GM18498 (cell line): ENCODE measurements around the gene THSD4.

Experiments
- ATAC-seq: cut with Tn5 transposase; IDR thresholded peaks from one replicate; pipeline ENCODE4 v1.9.1; 2021; ENCODE audit warnings: mild to moderate bottlenecking, moderate library complexity; ENCODE audit not compliant: unreplicated experiment

Gene THSD4

GRCh38 chr15:71218272-71218805 is 103.1 kb downstream of the THSD4 start:
- no peak for ATAC-seq

DNA sequence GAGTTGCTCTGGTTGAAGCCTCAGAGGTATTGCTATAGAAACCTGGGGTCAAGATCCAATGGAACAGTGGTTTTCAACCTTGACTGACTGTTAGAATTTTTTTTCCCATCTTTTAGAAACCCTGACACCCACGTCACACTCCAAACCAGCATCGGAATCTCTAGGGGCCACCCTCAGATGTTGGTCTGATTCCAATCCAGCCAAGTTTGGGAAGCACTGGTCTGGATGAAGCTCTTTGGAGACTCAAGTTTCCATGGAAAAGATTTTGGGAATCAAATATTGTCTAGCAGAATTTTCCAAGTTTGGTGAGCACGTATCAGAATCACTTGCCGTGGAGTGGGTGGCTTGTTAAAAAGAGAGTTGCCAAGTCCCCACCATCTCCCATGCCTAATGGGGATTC is 103.8 kb downstream of the THSD4 start:
- no peak for ATAC-seq

GRCh38 chr15:71219645-71220044 is 104.4 kb downstream of the THSD4 start:
- no peak for ATAC-seq

GRCh38 chr15:71220828-71221227 is 105.6 kb downstream of the THSD4 start:
- ATAC-seq = no peak

GRCh38 chr15:71221417-71221816 is 106.1 kb downstream of the THSD4 start:
- no peak for ATAC-seq

GRCh38 chr15:71223516-71223915 is 108.2 kb downstream of the THSD4 start:
- no peak for ATAC-seq

GRCh38 chr15:71224024-71224423 is 108.8 kb downstream of the THSD4 start:
- no peak for ATAC-seq

DNA sequence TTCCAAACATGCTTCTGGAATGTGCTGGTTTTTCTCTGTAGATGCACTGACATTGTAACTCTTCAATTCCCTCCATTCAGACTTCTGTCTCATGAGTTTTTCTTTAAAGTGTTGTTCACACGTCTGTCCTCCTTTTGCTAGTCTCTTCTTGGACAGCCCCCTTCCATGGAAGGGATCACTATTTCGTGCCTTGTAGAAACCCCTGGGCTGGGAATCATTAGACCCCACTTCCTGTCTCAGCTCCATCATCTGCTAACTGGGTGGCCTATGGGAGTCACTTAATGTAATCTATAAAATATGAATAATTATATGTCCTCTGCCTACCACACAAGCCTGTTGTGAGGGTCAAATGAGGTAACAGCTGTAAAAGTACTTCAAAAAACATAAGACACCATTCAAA is 110.6 kb downstream of the THSD4 start:
- ATAC-seq = no peak

GRCh38 chr15:71226536-71227455 is 111.5 kb downstream of the THSD4 start:
- ATAC-seq = no peak

GRCh38 chr15:71228403-71228802 is 113.1 kb downstream of the THSD4 start:
- no peak for ATAC-seq

GRCh38 chr15:71230303-71230702 is 115.0 kb downstream of the THSD4 start:
- ATAC-seq = no peak

DNA sequence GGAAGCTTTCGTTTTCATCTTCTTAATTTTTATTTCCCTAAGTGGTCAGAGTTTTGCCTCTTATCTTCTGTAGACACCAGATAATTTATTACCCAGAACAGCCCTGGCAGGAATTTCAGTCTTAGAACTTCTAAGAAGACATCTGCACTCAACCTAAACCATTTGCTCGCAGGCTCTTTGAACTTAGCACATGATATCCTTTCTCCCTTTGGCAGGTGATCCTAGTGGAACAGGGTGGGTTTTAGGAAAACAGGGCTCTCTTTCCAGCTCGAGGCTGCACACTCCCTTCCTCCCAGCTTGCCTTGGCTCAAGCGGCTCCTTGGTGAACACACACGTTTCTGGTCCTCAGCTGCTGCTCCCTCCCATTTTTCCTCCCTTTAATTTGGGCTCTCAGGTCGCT is 116.5 kb downstream of the THSD4 start:
- ATAC-seq = no peak

- ATAC-seq = no peak
Observed at GRCh38 chr15:71232411-71232810, 117.1 kb downstream of the THSD4 start.

DNA sequence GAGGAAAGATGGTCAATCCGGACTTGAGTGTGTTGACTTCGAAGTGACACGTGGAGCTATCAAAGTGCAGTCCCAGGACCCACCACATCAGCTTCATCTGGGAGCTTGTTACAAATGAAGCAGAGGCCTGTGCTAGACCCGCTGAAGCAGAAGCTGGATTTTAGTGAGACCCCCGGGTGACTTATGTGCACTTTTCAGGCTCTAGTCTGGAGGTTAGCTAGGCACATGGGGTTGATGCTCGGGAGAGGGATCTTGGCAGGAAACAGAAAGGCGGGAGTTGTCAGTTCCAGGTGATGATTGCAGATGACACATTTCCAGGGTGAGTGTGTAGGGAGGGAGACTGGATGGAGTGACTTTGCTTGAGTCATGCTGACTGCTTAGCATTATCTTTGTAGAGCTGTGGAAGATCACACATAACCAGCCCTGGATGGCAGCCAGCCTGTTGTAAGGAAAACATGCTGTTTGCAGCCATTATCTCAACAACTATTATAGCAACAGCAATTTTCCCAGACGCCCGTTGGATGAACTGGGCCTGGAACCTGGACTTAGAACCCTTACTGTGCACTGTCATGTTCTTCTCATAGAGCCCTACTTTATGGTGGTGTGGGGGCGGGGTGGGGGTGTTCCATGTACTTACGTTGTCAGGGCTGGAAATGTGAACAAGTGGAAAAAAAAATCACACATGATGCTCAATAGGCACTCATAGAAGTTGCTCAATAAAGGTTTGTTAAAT is 122.4 kb downstream of the THSD4 start:
- no peak for ATAC-seq

GRCh38 chr15:71238926-71239325 is 123.7 kb downstream of the THSD4 start:
- ATAC-seq = no peak

DNA sequence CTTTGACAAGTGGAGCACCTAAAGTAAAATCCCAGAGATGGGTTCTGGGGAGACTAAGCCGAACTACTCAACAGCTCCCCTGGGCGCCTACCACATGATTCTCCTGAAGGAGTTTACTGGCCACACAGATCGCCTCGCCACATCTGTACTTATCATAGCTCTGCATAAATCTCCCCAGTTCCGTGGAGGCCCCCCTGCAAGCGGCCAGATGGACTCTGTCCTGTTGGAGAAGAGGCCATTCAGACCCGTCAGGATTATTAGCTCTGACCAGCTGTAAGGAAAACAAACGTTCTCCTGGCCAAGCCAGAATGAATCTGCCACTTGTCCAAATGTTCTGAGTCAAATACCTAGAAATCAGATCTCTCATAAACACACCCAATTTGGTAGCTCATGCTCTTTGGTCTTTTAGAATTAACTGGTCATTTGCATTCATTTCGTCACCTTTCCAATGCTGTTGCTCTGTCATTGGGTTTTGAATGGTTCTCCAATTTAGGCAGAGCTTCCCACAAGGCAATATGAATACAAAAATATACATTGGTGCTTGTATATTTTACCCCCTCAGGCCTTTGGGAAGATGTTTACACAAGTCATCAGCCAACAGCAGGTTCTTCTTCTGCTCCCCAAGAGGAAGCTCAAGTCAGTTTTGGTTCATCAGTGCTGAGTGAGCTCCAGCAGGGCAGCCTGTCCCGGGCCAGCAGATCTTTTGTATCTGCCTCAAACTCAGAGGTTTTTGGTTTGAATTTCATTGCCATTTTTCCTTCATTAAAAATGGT is 124.5 kb downstream of the THSD4 start:
- no peak for ATAC-seq

GRCh38 chr15:71242292-71242691 is 127.0 kb downstream of the THSD4 start:
- ATAC-seq = no peak

- no peak for ATAC-seq
Observed at GRCh38 chr15:71244250-71244649, 129.0 kb downstream of the THSD4 start.

GRCh38 chr15:71245588-71245987 is 130.3 kb downstream of the THSD4 start:
- no peak for ATAC-seq

DNA sequence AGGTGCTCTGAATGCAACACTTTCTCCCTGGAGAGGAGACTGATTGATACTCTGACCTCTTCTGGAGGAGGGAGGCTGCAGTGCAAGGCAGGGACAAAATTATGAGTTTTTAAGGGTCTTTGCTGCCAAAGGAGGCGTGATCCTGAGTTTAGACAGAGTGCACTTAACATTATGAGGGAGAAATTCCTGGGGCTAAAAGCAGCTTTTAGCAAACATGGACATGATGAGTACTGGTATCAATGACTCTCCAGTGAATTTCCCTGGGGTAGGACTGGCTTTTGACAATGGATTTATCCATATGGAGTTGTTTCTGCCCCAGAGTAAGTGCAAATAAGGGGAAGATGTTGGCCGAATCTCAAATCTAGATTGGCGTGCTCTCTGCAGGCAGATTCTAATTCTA is 133.1 kb downstream of the THSD4 start:
- no peak for ATAC-seq

DNA sequence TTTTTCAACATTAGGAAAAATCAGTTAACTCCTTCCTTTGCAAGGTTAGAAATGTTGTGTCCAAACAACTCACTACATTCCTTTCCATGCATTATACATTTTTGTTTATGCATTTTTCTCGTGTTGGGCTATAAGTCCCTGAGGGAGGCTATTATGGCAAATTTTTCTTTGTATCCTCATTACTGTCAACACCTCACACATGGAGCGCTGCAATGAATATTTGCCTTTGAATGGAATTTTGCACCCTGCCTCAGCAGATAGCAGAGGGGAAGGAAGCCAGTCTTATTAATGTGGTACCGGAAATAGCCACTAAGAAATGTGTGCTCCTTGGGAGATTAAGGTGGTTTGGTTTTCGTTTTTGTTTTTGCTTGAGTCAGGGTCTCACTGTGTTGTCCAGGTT is 134.7 kb downstream of the THSD4 start:
- ATAC-seq = no peak
